ELF-1 (cell line): ENCODE measurements around the gene NCL.
"Not testable (repeated sequence)": the region's sequence is repeated elsewhere in the genome, so short reads cannot be mapped to it uniquely, and the experiment has no call there.

Experiments
- DNase-seq: peaks from one replicate; pipeline ENCODE4 v3.0.0-alpha.2; 2016; ENCODE audit warnings: low read depth, low spot score

NCL gene

GRCh38 chr2:231467613-231468530 is 3.6 kb upstream of the NCL start:
- DNase-seq, result no peak

- no peak for DNase-seq
These were observed 2.8 kb upstream of the NCL start for GRCh38 chr2:231467016-231467545.

- DNase-seq, result peak; percentile 89
These were observed 574 bp upstream of the NCL start for GRCh38 chr2:231464576-231465540.

GRCh38 chr2:231462729-231463465 is 1.4 kb downstream of the NCL start:
- DNase-seq, result no peak

GRCh38 chr2:231461516-231461971 is 2.7 kb downstream of the NCL start:
- DNase-seq, result no peak

- not testable (repeated sequence) for DNase-seq
These were observed 3.4 kb downstream of the NCL start for GRCh38 chr2:231460841-231461240.

- DNase-seq, result no peak
These were observed 4.0 kb downstream of the NCL start for GRCh38 chr2:231460073-231460835.

- DNase-seq, result no peak
These were observed 5.9 kb downstream of the NCL start for GRCh38 chr2:231458368-231458767.

- no peak for DNase-seq
These were observed 7.2 kb downstream of the NCL start for GRCh38 chr2:231457101-231457500.

- no peak for DNase-seq
These were observed 7.8 kb downstream of the NCL start for GRCh38 chr2:231456295-231457004.

- DNase-seq, result no peak
These were observed 8.4 kb downstream of the NCL start for GRCh38 chr2:231455890-231456289.

GRCh38 chr2:231455222-231455621 is 9.1 kb downstream of the NCL start:
- no peak for DNase-seq

- no peak for DNase-seq
These were observed 9.9 kb downstream of the NCL start for GRCh38 chr2:231454361-231454791.

- peak; percentile 82 for DNase-seq
These were observed 11.3 kb downstream of the NCL start for GRCh38 chr2:231452799-231453508.

- DNase-seq, result peak; percentile 36
These were observed 13.7 kb downstream of the NCL start for GRCh38 chr2:231450548-231450989.

GRCh38 chr2:231449503-231450054 is 14.7 kb downstream of the NCL start:
- DNase-seq, result no peak

- no peak for DNase-seq
These were observed 27.3 kb downstream of the NCL start for GRCh38 chr2:231436957-231437356.

- no peak for DNase-seq
These were observed 30.3 kb downstream of the NCL start for GRCh38 chr2:231433990-231434389.

GRCh38 chr2:231431606-231432005 is 32.7 kb downstream of the NCL start:
- DNase-seq, result no peak
